HG03558 (cell line): ENCODE data around the gene FMR1NB.

Experiments used
- ATAC-seq: cut with Tn5 transposase; IDR thresholded peaks from one replicate; pipeline ENCODE4 v1.9.1; 2021; ENCODE audit warnings: moderate number of reproducible peaks; ENCODE audit not compliant: unreplicated experiment; ENCODE audit errors: extremely low read depth

FMR1NB gene

GRCh38 chrX:148069759-148070503 lies 88.8 kb downstream of the FMR1NB start:
- ATAC-seq: peak; percentile 84

- ATAC-seq: no peak
Measured at GRCh38 chrX:148070504-148070877, 89.4 kb downstream of the FMR1NB start.
